HG03565 (cell line): ENCODE results near the gene FGL2.
"Not testable (repeated sequence)": the region's sequence is repeated elsewhere in the genome, so short reads cannot be mapped to it uniquely, and the experiment has no call there.

Source experiments
- ATAC-seq: cut with Tn5 transposase; IDR thresholded peaks from one replicate; pipeline ENCODE4 v1.9.1; 2021; ENCODE audit warnings: mild to moderate bottlenecking, moderate library complexity; ENCODE audit not compliant: unreplicated experiment

FGL2 gene

GRCh38 chr7:77199013-77199966, at the start of gene FGL2:
Gene FGL2 (minus strand): TSS chr7:77199819. CDS start chr7:77199793, 26 bp downstream.
- no peak for ATAC-seq

- no peak for ATAC-seq
These were observed 48.5 kb upstream of the FGL2 start for GRCh38 chr7:77248154-77248553.

DNA sequence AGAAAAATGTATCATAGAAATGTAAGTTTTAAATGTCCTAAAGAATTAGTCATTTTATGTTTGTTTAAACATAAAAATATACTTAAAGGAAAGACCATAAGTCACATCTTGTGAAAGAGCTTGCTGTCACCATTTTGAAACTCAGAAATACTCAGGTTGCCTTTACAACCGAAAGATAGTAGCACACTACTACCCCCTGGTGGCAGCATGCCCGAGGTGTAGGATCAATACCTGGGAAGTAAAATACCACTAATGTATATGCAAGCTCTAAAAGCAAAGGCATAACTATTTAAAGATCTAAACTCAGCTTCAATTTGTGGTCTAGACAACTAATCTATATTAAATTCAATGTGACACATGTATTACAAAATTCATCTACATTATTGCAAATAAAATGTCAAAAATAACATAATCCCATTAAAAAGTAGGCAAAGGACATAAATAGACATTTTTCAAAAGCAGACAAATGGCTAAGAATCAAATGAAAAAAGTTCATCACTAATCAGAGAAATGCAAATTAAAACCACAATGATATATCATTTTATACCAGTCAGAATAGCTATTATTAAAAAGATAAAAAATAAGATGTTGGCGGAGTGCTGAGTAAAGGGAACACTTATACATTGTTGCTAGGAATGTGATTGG, 47.7 kb upstream of the FGL2 start:
- no peak for ATAC-seq

- no peak for ATAC-seq
These were observed 46.5 kb upstream of the FGL2 start for GRCh38 chr7:77246026-77246640.

- no peak for ATAC-seq
These were observed 45.6 kb upstream of the FGL2 start for GRCh38 chr7:77245015-77245755.

- ATAC-seq: no peak
These were observed 44.8 kb upstream of the FGL2 start for GRCh38 chr7:77244222-77244934.

GRCh38 chr7:77242554-77242953, 42.9 kb upstream of the FGL2 start:
- ATAC-seq: no peak

DNA sequence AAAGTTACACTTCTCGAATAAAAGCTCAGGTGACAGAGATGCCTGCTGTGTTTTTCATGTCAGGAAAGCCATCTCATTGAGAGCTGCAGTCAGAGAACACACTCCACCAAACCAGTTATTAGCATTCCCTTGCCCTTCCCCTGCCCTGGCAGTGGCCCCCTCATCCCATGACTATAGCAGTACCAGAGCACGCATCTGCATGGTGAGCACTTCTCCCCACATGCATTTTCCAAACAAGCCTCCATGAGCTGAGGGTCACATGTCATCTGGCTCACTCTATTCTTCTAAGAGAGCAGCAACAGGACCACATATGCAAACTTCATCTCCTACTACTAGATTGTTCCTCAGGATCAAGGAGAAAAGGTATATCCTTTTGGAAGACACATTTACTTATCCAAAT, 42.4 kb upstream of the FGL2 start:
- no peak for ATAC-seq

- no peak for ATAC-seq
These were observed 39.9 kb upstream of the FGL2 start for GRCh38 chr7:77239471-77239870.

- ATAC-seq: no peak
These were observed 39.1 kb upstream of the FGL2 start for GRCh38 chr7:77238703-77239136.

DNA sequence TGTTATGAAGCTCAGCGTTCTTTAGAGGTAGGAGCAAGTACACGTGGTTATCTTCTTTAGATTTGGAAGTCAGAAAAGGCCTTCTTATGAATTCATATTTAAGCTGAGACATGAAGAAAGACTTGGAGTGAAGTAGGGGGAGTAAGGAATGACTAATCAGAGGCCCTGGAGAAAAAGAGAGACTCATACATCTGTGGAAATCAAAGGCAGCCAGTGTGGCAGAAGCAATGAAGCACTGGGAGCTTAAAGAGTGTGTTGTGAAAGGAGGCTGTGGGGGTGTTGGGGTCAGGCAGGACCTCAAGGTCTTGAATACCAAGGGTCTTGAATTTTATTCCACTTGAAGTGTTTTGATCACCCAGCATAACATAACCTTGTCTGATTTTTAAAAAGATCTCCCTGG, 35.7 kb upstream of the FGL2 start:
- no peak for ATAC-seq

DNA sequence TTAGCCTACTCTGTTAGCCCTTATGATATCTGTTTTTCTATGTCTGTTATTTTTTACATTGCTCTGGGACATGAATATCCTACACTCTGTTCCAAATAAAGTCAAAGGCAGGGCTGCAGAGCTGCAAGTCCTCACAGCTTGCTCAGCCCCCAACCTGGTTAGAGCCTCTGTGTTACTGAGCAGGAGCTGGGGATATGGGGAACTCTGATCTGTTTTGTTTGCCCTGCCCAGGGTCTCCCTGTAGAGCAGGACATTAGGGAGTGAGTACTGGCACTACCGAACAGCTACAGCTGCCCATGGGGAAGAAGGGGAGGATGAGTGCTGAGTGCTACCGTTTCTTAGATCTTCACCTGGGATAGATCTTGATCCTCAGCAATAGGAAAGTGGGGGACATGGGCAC, 32.8 kb upstream of the FGL2 start:
- ATAC-seq: no peak

DNA sequence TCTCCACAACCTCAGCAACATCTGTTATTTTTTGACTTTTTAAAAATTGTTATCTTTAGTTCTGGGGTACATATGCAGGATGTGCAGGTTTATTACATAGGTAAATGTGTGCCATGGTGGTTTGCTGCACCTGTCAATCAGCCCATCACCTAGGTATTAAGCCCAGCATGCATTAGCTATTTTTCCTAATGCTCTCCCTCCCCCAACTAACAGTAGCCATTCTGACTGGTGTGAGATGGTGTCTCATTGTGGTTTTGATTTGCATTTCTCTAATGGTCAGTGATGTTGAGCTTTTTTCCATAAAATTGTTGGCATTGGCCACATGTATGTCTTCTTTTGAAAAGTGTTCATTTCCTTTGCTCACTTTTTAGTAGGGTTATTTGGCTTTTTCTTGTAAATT, 29.2 kb upstream of the FGL2 start:
- ATAC-seq: not testable (repeated sequence)

GRCh38 chr7:77226357-77226839, 26.8 kb upstream of the FGL2 start:
- no peak for ATAC-seq

- no peak for ATAC-seq
These were observed 23.6 kb upstream of the FGL2 start for GRCh38 chr7:77223261-77223660.

DNA sequence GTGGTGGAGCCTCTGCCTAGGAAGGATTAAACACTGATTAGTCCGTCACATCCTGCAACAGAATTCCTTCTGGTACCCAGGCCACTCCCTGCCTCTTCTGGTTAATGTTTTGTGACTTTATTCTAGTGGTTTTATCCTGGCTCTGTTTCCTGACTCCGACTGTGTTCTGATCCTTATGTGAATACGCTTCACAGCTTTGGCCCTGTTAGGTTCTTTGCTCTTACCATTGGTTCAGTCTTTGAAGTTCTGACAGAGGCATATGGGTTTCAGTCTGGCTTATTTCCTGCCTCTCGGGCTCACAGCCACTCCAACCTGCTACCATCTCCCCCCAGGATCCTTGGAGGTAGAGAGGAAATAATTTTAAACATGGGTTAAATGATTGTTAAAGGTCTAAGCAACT, 23.2 kb upstream of the FGL2 start:
- no peak for ATAC-seq

GRCh38 chr7:77222065-77222464, 22.4 kb upstream of the FGL2 start:
- ATAC-seq: no peak

GRCh38 chr7:77219701-77220331, 20.2 kb upstream of the FGL2 start:
- not testable (repeated sequence) for ATAC-seq

DNA sequence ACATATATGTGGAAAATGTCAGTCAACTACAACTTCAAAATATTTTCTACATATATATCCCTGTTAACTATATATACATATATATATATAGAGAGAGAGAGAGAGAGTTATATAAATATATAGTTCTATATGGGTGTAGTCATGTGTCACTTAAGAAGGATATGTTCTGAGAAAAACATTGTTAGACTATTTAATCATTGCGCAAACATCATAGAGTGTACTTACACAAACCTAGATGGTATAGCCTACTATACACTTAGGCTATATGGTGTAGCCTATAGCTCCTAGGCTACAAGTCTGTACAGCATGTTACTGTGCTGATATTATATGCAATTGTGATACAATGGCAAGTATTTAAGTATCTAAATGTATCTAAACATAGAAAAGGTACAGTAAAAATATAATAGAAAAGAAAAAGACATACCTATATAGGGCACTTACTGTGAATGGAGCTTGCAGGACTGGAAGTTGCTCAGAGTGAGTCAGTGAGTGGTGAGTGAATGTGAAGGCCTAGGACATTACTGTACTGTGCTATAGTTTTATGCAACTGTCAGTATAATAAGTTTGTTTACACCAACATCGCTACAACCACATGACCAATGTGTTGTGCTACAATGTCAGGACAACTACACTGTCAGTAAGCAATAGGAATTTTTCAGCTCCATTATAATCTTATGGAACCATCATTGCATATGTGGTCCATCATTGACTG, 18.0 kb upstream of the FGL2 start:
- no peak for ATAC-seq
